Measurements from ENCODE around the gene ZNF516. TPM values are rescaled to one million over a fixed set of nuclear protein-coding genes. Genes with fewer than 3 reads are reported as not detected.

The ZNF516 gene
- total and polyA plus RNA-seq, 10 of the 15 experiments (the other 5 are each of a cell fraction or from before 2014, with no cell fraction given), result 2.0 to 32.0 (median 8.3) TPM

GRCh38 chr18:76495435-76496193, 572 bp upstream of the ZNF516 start (continued):
- TF ChIP-seq BCLAF1 (IDR thresholded peaks at IDR 0.05), result no peak
- no peak for TF ChIP-seq ZBTB11 (CRISPR knock-in tag; IDR thresholded peaks at IDR 0.05)
- no peak for TF ChIP-seq USF2 (IDR thresholded peaks at IDR 0.05; ENCODE audit: borderline replicate concordance, low read depth, low read length)
- no peak for TF ChIP-seq SPI1 (IDR thresholded peaks at IDR 0.05; ENCODE audit: borderline replicate concordance, insufficient read depth, low read depth, low read length)
- peak; percentile 93 for TF ChIP-seq POLR2AphosphoS5 (IDR thresholded peaks at IDR 0.05; ENCODE audit: low read length)
- no peak for TF ChIP-seq RAD21 (IDR thresholded peaks at IDR 0.05; ENCODE audit: insufficient read depth, low read depth, low read length)
- no peak for TF ChIP-seq REST (IDR thresholded peaks at IDR 0.05; ENCODE audit: low read depth, low read length)
- peak; percentile 44; the same call in 1 of the 2 replicates for TF ChIP-seq CBFB (IDR thresholded peaks at IDR 0.05; ENCODE audit: low read depth)
- no peak for TF ChIP-seq BMI1 (IDR thresholded peaks at IDR 0.05; ENCODE audit: borderline replicate concordance)
- no peak for TF ChIP-seq ZNF24 (IDR thresholded peaks at IDR 0.05)
- TF ChIP-seq NFYA (IDR thresholded peaks at IDR 0.05; ENCODE audit: borderline replicate concordance, low read depth, low read length), result no peak
- TF ChIP-seq CBX5 (IDR thresholded peaks at IDR 0.05; ENCODE audit: low read depth), result no peak
- TF ChIP-seq ZNF207 (IDR thresholded peaks at IDR 0.05; ENCODE audit: borderline replicate concordance), result 0 out of 2 replicates have a peak, but pooled peaks have one; percentile 42
- TF ChIP-seq TAF1 (IDR thresholded peaks at IDR 0.05; ENCODE audit: borderline replicate concordance, low read depth, low read length), result peak; percentile 80
- TF ChIP-seq ESRRA (IDR thresholded peaks at IDR 0.05; ENCODE audit: low read length), result no peak
- TF ChIP-seq NRF1 (conservative IDR thresholded peaks at IDR 0.05; ENCODE audit: low read depth, low read length), result no peak
- no peak for TF ChIP-seq NFIC (IDR thresholded peaks at IDR 0.05; ENCODE audit: low read depth, low read length)
- 0 out of 2 replicates have a peak, but pooled peaks have one; percentile 51 for TF ChIP-seq YY1 (IDR thresholded peaks at IDR 0.05; ENCODE audit: low read depth, low read length)

All from GM12878 (cell line).